Mononuclear cell (primary cell): ENCODE measurements around the gene LPIN1. TPM values are rescaled to one million over a fixed set of nuclear protein-coding genes. Genes with fewer than 3 reads are reported as not detected.
"Not testable (repeated sequence)": the region's sequence is repeated elsewhere in the genome, so short reads cannot be mapped to it uniquely, and the experiment has no call there.

Experiments used
- H3K27me3 ChIP-seq: 2 replicates; pipeline ENCODE4 v1.6.0; 2011; ENCODE audit warnings: low read length, control low read depth; ENCODE audit not compliant: insufficient read depth
- H3K4me1 ChIP-seq: 2 replicates; pipeline ENCODE4 v1.5.1; 2011; ENCODE audit warnings: mild to moderate bottlenecking, low read length, control low read depth; ENCODE audit not compliant: insufficient read depth
- H3K4me3 ChIP-seq: 2 replicates; pipeline ENCODE4 v1.5.1; 2011; ENCODE audit warnings: mild to moderate bottlenecking, low read length, moderate library complexity
- H3K9me3 ChIP-seq: 2 replicates; pipeline ENCODE4 v1.5.1; 2011; ENCODE audit warnings: low read depth, mild to moderate bottlenecking, control low read depth, low read length
- total RNA-seq: library from RNA; depleted of rRNA; stranded (reverse); fragments of >200 nt; gene quantifications from one replicate; pipeline ENCODE4 v1.2.3, GENCODE V29; 2012

The LPIN1 gene
- total RNA-seq, 1 donor: 52.8 TPM

GRCh38 chr2:11850082-11850481, 103.7 kb downstream of the LPIN1 start:
- Histone ChIP-seq H3K4me3 (no peak overlapping the region), H3K9me3 (no peaks in the 10 kb centered on the region), H3K27me3 (no peaks in the 10 kb centered on the region), H3K4me1 (peaks cover 12% of the 10 kb centered on the region)

DNA sequence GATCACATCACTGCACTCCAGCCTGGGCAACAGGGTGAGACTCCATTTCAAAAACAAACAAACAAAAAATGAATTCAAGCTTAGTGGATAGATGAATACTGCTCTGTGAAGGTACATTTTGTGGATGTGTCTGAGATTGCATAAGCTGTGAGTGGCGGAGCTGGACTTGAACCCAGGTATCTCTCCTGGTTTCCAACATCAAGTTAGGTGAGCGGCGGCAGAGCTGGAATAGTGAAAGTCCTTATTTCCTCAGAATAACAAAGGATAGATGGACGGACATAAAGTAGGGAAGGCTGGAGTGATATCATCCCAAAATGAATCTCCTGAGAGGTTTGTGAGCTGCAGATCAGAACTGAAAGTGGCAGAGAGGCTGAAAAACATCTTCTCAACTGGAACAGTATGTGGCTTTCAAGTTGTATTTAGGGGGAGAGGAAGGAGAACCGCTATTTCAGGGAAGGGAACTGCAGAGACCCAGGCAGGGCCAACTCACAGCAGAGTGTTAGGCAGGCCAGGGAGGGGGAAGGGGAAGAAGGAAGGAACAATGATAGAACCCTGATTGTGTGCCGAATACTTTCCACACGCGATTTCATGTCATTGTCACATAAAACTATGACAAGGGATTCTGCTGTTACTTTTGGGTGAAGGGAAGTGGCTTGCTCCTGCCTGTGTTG, 106.2 kb downstream of the LPIN1 start:
- peaks cover 33% of the 10 kb centered on the region for H3K4me1 ChIP-seq
- no peaks in the 10 kb centered on the region for H3K9me3 ChIP-seq
- no peaks in the 10 kb centered on the region for H3K27me3 ChIP-seq
- no peak overlapping the region for H3K4me3 ChIP-seq

- no peak overlapping the region for H3K4me3 ChIP-seq
- no peaks in the 10 kb centered on the region for H3K9me3 ChIP-seq
- H3K27me3 ChIP-seq: no peaks in the 10 kb centered on the region
- peaks cover 33% of the 10 kb centered on the region for H3K4me1 ChIP-seq
Measured at GRCh38 chr2:11853197-11853588, 106.8 kb downstream of the LPIN1 start.

- Histone ChIP-seq H3K4me1 (peaks cover 45% of the 10 kb centered on the region), H3K9me3 (no peaks in the 10 kb centered on the region), H3K27me3 (no peaks in the 10 kb centered on the region), H3K4me3 (no peak overlapping the region)
Measured at GRCh38 chr2:11855064-11855760, 108.8 kb downstream of the LPIN1 start.

- Histone ChIP-seq H3K27me3 (no peaks in the 10 kb centered on the region), H3K4me1 (peaks cover 53% of the 10 kb centered on the region), H3K9me3 (no peaks in the 10 kb centered on the region), H3K4me3 (no peak overlapping the region)
Measured at GRCh38 chr2:11856095-11856494, 109.7 kb downstream of the LPIN1 start.

DNA sequence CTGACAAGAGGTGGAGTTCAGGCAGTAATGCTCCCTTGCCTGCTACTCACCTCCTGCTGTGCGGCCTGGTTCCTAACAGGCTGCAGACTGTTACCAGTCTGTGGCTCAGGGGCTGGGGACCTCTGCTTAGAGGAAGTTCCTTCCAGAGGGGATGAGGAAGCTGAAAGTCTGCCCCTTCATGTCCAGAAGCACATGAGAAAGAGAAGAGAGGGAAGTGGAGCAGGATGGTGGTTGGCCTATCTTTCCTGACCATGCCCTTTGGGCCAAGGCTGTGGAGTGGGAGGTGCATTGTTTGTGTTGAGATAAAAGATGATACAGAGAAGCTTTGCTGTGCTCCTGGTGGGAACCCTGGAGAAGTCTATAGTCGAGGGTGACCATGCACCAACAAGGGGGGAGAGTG, 112.5 kb downstream of the LPIN1 start:
- no peak overlapping the region for H3K4me3 ChIP-seq
- no peaks in the 10 kb centered on the region for H3K27me3 ChIP-seq
- peaks cover 53% of the 10 kb centered on the region for H3K4me1 ChIP-seq
- H3K9me3 ChIP-seq: no peaks in the 10 kb centered on the region

DNA sequence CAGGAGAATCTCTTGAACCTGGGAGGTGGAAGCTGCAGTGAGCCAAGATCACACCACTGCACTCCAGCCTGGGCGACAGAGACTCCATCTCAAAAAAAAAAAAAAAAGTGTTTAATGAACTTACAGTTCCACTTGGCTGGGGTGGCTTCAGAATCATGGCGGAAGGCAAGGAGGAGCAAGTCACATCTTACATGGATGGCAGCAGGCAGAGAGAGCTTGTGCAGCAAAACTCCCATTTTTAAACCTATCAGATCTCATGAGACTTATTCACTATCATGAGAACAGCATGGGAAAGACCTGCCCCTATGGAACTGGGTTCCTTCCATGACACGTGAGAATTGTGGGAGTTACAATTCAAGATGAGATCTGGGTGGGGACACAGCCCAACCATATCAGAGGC, 113.5 kb downstream of the LPIN1 start:
- H3K4me3 ChIP-seq, H3K27me3 ChIP-seq, H3K9me3 ChIP-seq: not testable (repeated sequence)
- H3K4me1 ChIP-seq: peaks cover 62% of the 10 kb centered on the region

- no peak overlapping the region for H3K4me3 ChIP-seq
- H3K9me3 ChIP-seq: no peaks in the 10 kb centered on the region
- no peaks in the 10 kb centered on the region for H3K27me3 ChIP-seq
- peaks cover 54% of the 10 kb centered on the region for H3K4me1 ChIP-seq
Measured at GRCh38 chr2:11861044-11861443, 114.6 kb downstream of the LPIN1 start.

DNA sequence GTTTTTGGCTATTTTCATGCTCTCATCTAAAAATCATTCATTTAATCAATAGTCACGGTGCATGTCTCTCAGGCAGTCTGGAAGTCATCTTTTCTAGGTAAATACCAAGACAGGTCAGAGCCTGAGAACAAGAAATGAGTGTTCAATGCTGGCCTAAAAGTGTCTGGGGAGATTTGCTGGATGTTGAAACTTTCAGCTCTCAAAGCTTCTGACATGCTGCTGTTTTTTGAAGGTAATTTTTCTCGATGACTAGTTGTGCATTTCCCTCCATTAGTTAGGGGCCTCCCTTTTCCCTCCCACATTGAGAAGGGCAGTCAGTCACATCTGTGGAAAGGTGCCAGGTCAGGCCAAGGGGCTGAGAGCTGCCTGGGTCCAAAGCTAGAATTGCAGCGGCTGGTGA, 115.6 kb downstream of the LPIN1 start:
- Histone ChIP-seq H3K4me3 (no peak overlapping the region), H3K4me1 (peaks cover 44% of the 10 kb centered on the region), H3K9me3 (no peaks in the 10 kb centered on the region), H3K27me3 (no peaks in the 10 kb centered on the region)

DNA sequence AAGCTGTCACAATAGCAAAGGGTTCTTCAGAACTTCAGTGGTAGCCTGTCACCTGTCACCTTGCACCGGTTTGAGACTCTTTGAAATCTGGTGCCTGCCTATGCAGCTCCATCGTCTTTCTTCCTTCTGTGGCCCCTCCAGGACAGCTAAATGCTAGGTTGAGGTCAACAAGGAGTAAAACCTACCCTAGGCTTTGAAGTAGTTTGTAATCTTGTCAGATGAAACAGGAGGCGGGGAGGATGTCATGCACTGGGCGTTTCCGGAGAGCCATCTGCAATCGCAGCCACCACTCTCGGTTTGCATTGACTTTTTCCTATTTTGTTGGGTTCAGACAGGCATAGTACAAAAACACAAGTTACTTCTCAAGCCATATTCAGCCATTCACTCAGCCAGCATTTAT, 116.7 kb downstream of the LPIN1 start:
- Histone ChIP-seq H3K9me3 (no peaks in the 10 kb centered on the region), H3K27me3 (no peaks in the 10 kb centered on the region), H3K4me3 (no peak overlapping the region), H3K4me1 (peaks cover 42% of the 10 kb centered on the region)

DNA sequence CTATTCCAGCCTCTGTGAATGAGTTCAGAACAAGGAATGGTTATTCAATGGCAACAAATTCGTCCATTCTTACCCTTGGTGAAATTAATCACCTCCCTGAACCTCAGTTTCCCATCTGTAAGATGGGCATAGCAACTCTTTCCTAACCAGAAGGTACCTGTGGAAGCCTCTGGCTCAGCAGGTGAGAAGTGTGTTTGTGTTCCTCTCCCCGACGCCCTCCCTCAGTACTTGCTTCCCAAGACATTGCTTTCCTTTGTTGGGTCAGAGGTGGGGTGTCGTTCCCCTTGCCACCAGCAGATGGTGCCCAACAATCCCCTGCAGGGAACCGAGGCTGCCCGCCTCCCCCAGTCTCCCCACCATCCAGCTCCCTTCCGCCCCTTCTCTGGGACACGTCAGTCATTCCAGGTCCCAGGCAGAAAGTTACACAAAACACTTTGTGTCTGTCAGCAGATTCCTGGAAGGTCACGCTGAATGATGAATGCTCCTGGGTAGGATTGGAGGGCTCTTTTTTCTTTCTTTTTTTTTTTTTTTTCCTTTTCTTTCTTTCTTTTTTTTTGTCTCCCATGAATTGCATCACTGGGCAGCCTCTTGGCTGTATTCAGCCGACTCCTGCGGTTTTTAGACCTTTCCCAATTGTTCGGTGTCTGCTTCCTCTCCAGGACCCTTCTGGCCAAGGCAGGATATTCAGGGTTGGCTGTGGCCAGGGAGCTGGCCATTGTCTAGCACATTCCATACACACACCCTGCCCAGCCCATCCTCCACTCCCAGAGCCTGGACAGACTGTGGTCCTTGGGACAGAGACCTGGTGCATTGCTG, 117.3 kb downstream of the LPIN1 start:
- H3K9me3 ChIP-seq: no peaks in the 10 kb centered on the region
- H3K4me1 ChIP-seq: peaks cover 40% of the 10 kb centered on the region
- H3K27me3 ChIP-seq: no peaks in the 10 kb centered on the region
- no peak overlapping the region for H3K4me3 ChIP-seq

DNA sequence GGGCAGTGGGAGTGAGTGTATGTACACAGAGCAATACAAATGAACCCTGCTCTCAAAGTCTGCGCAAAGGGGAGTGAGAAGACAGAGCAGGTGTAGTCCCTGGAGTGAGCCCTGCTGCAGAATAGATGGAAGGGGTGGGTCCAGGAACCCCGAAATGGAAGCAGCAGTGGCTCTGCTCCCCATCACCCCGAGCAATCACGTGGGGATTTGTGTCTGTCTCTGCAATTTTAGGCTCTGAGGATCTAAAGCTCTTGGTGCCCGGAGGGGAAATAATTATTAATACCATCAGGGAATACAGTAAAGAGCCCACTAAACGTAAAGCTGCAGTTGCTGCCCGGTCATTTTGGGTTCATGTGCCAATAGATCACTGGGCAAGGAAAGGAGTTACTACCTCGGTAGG, 118.3 kb downstream of the LPIN1 start:
- H3K4me3 ChIP-seq: no peak overlapping the region
- no peaks in the 10 kb centered on the region for H3K9me3 ChIP-seq
- H3K4me1 ChIP-seq: peaks cover 30% of the 10 kb centered on the region

GRCh38 chr2:11865378-11865777, 118.9 kb downstream of the LPIN1 start:
- H3K4me1 ChIP-seq: peaks cover 29% of the 10 kb centered on the region

More for the DNA sequence above, 118.3 kb downstream of the LPIN1 start:
- no peaks in the 10 kb centered on the region for H3K27me3 ChIP-seq

GRCh38 chr2:11865805-11866204, 119.4 kb downstream of the LPIN1 start:
- Histone ChIP-seq H3K27me3 (no peaks in the 10 kb centered on the region), H3K4me3 (no peak overlapping the region), H3K4me1 (peaks cover 29% of the 10 kb centered on the region), H3K9me3 (no peaks in the 10 kb centered on the region)

More at GRCh38 chr2:11865378-11865777, 118.9 kb downstream of the LPIN1 start:
- no peak overlapping the region for H3K4me3 ChIP-seq
- H3K9me3 ChIP-seq: no peaks in the 10 kb centered on the region
- no peaks in the 10 kb centered on the region for H3K27me3 ChIP-seq
